ENCODE results near the gene KRT16.
A peak's percentile ranks its signal among the peaks of the same experiment; 100 is the strongest.
"Not testable (repeated sequence)": the region's sequence is repeated elsewhere in the genome, so short reads cannot be mapped to it uniquely, and the experiment has no call there.

KRT16 gene

DNA sequence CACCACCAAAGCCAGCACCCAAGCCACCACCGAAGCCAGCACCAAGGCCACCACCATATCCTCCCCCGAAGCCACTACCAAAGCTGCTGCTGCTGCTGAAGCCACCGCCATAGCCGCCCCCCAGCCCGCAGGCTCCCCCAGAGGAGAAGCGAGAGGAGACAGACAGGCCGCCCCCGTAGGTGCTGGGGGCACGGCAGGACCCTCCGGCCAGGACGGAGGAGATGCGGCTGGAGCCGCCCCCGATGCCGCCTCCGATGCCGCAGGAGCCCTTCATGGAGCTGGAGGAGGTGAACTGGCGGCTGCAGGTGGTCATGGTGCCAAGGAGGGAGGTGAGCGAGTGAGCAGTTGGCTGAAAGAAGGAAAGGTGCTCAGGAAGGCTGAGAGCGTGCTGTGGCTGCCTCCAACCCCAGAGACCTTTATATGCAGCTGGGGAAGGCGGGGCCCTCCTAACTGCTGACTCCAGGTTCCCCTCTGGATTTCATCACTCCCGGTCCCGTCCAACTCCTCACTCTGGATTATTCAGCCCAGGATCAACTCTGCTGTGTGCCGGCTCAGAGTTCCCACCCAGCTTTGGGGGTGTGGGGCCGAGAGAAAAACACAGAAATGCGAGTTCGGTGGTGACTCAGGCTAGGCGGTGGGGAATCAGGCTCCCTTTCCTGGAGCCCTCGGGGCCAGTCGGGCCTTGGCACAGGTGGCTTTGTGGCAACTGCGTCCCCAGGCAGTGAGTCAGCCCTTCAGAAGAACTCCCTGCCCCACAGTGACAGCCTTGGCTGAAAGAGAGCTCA is at the start of gene KRT16:
TSS of gene KRT16 (minus strand) at position 392 of the 785 bp plus-strand sequence. CDS start at position 313, 79 bp downstream.
- not testable (repeated sequence) for DNase-seq

DNA sequence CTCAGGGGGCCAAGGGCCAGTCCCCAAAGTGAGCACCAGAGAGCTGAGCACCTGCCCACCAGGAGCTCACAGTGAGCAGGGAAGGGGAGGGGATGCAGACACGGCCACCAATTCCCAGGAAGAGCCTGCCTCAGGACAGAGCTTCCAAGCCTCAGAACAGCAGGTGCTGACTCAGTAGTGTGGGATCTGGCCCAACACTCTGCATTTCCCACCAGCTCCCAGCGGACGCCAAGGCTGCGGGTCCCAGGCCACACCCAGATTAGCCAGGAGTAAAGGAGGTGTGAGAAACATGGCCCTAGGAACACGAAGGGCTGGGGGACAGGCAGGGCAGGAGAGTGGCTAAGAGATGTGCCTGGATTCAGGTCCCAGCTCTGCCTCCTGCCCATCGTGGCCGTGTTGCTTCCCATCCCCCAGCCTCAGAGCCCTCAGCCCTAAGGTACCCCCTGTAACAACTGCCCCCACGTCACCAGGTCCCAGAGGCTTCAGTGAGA is 47.7 kb upstream of the KRT16 start:
- DNase-seq = no peak

DNA sequence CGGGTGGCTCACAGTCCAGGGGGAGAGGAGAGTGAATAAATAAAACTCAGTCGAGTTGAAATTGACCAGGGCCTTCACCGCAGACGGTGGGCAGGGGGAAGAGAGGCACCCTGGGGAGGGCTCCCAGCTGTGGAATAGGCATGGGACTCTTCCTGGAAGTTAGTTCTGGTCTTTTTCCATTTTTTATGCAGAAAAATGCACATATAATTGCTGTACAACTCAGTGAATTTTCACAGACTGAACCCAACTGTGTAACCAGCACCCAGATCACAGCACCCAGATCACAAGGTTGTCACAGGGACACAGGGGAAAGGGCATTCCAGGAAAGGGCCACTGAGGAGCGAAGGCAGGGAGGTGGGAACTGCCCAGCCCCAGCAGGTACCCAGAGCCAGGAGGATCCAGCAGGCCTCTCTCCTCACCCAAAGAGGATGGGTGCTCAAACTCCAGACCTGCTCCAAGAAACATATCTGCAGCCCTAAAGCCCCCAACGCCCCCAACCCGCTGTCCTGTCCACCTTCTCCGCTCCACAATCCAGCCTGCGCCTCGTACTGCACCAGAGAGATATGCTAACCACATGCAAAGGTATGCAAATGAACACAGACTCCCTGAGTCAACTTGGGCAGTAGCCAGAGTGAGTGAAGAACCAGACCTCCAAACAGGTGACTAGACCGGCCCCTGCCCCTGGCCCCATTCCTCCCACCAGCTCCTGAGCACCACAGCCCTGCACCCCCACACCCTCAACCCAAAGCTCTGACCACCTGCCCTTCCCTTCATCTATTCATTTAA is 47.1 kb upstream of the KRT16 start:
- no peak for DNase-seq

DNA sequence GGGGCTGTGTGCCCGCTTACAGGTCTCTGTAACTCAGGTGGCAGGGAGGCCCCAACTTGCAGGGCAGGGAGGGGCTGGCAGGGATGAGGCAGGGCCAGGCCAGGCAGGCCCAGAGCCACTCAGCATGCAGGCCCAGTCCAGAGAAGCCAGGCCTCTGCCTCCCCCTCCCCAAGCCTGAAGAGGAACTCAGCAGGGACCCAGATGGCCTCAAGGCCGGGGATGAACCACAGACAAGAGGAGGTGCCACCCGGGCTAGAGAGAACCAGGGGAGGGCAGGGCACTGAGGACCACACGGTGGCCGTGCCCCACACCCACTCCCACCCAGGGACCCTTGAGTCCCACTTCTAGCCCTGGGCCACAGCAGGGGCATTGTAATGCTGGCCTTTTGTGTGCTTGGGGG is 46.3 kb upstream of the KRT16 start:
- no peak for DNase-seq

DNA sequence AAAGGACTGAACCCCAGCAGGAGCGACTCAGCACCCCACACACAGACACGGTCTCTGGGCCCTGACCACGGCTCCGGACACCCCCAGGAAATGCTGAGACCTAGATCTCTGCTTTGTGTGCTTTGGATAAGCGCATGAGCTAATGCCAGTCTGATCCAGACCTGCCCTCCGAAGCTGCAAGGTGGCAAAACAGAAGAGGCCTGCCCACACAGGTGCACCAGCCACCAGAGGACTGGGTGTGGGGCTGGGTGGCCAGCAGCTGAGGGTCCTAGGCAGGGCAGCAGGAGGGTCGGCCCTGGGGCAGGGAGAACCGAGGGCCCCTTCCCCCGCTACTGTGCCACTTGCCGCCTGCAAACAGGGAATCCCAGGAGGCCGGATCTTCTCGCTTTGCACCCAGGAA is 45.4 kb upstream of the KRT16 start:
- DNase-seq = no peak

DNA sequence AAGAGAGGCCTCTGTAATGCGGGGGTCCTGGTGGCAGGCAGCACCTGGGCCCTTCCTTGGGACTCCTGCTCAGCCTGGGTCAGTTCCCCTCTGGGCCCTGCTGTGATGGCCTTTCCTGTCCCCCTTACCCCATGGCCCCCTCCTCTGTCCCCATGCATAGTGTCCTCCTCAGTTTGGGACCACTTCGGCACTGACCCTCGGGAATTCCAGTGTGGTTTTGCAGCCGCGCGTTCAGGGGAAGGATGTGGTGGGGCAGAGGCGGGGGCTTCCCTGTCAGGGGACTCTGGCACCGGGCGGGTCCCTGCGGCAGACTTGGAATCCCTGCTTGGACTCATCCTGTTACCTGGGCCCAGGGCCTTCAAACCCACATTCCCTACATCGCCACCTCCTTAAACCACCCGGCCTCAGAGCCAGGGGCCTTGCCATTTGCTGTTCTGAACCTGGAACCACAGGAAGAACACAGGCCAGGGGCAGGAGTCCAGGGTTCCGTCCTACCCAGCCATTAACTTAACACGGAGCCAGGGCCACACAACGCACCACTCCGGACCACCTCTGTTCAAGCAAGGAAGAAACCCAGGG is 44.7 kb upstream of the KRT16 start:
- no peak for DNase-seq

DNA sequence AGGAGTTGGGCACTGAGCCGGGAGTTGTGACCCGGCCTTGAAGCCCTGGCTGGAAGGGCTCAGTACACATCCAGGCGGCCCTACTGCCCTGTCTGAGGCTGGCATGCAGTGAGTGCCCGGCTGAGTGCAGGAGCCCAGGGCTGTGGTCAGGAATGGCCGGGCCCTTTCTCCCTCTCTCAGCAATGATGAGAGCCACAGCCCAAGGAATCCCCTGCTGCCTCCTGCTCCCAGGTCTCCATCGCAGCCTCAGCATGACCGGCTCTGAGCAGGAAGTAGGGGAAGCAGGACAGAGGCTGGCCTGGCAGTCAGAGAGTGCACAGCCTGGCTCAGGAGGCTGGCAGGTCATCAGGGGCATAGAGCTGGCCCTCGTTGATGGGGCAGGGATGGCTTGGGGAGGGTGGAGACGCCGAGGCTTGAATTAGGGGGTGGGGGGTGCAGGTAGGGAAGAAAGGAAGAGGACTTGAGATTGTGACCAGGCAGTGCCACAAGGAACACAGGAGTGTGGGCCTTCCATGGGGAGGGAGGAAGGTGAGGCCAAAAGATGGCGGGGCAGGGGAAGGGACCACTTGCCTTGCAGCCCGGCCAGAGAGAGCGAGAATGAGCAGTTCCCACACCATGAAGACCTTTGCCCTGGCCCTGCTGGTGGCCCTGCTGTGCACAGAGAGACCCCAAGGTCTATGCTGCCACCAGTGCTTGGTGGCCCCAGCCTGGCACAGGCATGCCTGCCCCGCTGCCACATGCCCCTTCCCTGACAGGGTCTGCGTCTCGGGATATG is 43.9 kb upstream of the KRT16 start:
- DNase-seq = no peak

DNA sequence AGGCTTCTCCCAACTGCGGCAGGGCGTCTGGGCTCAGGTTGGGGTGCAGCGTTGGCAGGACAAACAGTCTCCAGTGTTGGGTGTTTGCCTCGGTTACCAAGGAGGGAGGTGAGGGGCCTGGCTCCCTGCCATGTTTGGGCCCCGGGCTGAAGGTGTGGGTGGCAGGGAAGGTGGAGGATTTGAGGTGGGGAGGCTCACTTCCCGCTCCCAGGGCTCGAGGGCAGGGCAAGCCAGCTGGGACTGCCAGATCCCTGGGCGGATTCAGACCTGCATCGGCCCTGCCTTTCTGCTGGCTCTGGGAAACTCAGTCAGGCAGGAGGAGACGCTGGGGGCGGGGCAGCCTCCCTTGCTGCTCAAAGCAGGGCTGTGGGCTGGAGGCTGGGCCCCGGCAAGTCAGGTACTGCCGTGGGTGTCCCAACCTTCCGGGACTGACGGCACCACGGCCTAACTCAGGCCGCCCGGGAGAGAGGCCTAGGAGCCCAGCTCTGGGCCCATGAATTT is 43.1 kb upstream of the KRT16 start:
- DNase-seq = no peak

DNA sequence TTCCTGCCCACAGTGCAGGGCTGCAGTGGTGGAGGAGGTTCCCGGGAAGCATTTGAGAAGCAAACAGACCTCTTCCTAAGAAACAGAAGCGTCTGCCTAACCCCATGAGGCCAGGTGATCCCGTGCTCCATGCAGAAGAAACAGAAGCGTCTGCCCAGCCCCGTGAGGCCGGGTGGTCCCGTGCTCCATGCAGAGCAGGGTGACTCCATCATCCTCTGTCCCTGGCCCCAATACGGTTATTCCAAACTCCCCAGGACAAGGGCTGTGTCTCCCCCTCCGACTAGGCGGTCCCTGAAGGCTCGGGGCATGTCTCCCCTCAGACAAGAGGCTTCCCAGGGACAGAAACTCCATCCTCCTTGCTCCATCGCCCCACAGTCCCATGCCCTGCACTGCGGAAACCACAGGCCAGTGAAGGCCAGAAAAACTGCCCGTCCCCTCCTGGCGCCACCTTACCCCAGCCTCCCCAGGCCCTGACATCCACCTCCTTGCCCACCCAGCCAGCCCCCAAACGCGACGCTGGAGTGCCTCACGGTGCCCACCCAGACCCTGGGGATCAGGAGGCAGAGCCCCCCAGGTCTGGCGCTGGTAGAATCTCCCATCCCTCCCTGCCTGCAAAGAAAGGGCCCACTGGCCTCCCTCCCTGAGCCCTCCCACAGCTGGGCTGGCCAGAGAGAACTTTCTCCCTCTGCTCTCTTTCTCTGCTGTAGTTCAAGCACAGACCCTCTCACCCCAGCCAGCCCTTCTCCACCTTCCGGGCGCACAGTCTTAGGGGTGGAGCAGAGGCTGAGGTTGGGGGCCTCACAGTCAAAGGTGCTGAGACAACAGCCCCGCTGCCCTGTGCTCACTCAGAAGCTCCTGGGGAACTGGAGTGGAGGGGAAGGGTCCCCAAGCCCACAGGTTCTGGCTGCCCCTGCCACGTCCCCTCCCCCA is 42.4 kb upstream of the KRT16 start:
- DNase-seq = no peak

DNA sequence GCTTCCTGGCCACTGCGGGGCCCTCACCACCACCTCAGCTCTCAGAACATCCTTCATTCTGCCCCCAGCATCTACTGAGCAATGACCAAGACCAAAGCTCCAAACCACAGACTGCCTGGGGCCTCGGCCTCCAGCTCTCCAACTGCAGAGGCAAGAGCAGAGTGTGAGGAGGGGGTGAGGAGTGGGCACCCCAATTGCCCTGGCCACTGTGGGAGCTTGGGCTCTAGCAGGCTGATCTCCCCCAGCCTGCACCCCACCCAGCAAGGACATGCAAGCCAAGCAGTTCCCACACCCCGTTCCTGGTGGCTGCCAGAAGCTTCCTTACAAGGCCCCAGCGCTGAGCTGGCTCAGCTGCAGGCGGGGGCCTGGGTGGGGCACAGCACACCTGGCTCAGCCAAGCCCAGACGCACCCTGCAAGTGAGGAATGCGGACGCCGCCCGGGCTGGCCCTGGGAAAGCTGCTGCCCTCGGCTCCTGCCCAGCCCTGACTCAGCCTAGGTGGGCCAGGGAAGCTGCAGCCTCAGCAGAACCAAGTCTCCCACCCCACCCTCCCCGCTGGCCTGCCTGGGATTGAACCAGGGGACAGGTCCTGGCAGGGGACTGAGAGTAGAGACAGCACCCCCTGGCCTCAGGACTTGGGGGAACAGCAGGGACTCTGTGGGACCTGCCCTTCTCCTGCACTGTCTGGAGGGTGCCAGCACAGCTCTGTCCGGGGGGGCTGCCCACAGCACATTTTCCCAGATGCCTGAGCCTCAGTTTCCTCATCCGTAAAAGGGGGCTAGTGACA is 41.5 kb upstream of the KRT16 start:
- DNase-seq = no peak

DNA sequence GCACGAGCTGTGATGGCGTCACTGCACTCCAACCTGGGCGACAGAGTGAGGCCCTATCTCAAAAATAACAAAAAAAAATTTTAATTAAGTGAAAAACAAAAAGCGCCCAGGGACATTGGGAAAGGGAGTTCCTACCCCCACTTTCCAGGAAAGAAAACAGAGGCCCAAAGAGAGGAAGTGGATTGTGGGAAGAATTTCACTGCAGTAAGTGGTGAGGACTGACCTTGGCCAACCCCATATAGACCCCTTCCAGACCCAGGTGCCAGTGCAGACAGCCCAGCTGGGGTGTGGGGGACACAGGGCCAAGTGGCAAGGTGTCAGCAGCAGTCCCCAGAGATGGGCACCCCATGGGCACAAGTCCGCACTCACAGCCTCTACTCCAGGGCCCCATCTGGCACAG is 40.9 kb upstream of the KRT16 start:
- no peak for DNase-seq

DNA sequence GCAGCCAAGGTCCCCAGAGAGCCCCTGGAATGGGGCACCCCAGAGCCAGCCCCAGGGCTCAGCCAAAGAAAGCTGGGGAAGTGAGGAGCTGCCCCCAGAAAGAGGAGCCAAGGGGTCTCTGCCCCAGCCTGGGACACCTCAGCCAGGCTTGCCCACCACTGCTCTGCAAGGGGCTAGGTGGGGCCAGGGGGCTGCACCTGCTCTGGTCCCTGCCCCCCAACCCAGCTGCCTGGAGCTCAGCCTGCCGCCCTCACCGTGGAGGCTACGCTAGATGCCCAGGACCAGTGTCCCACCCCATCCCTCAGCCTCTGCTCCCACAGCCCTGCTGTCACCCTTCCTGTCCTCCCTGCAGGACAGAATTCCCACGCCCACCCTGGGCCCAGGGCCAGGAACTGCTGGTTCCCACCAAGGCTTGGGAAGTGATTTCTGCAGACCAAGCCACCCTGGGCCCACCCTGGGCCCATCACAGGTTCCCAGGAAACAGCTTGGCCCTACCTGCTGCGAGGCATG is 39.9 kb upstream of the KRT16 start:
- DNase-seq = no peak

DNA sequence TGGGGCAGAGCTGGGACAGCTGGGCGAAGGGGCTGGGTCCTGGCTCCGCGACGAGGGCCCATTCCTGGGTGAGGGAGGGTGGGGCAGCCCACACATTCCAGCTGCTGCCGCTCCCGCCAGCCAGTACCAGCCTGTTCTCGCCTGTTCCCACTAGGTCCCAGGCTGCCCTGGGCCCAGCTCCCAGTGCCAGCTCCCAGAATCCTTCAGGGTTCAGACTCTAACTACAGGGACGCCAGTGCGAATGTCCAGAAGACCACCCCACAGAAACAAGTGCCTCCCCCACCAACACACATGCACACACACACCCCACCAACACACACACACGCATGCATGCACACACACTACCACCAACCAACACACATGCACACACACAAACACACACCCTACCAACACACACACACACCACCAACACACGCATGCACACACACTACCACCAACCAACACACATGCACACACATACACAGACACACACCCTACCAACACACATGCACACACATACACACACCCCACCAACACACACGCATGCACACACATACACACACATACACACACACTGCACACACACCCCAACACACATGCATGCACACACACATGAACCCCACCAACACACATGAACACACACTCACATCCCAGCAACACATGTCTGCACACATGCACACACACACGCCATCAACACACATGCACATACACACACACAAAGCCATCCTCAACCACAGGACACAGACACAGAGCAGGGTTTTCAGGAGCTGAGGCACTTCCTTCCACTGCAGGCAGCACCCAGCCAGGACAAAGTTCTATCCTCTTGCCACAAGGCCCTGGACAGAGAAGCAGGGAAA is 39.3 kb upstream of the KRT16 start:
- DNase-seq = no peak

DNA sequence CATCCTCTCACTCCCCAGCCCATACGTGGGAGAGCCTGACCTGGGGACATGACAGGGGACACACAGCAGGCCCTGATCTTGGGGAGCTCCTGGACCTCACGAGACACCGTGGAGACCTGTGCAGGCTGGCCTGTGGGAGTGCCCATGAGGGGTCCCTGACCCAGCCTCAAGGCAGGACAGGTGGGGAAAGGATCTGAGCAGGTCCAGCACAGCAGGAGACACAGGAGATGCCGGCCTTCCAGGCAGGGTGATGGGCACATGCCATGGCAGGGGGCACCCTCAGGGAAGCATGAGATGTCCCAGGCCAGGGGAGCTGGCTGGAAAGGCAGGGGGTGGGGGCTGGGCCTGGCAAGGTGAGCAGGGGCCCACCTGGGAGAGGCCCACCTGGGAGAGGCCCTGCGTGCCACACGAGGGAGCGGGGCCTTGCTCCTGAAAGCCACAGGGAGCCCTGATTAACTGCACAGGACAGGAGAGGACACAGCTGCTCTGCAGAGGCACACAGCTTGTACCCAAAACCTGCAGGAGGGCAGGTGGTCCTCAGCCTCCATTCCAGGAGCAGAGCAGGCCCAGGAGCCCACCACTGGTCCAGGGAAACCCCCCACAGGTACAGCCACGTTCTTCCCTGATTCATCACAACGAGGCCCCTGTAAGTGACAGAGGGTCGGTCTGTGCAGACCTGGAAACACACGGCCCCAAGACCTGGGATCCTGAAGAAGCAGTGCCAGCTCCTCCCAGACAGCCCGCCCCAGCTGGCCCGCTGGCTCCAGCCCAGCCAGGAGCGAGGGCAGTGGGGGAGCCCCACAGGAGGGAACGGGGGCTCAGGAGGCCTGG is 38.4 kb upstream of the KRT16 start:
- no peak for DNase-seq

DNA sequence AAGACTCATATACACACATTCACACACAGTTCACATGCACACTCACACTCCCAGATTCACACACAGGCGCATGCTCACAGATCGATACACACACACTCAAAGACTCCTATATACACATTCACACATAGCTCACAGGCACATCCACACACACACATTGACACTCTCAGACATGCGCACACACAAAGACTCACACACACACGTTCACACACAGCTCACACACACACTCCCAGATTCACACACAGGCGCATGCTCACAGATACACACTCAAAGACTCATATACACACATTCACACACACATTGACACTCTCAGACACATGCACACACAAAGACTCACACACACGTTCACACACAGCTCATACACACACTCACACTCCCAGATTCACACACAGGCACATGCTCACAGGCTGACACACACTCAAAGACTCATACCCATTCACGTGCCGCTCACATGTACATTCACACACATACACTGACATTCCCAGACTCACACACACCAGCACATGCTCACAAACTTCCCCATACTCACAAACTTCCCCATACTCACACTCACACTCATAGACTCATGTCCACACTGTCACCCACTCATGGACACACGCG is 37.5 kb upstream of the KRT16 start:
- no peak for DNase-seq

DNA sequence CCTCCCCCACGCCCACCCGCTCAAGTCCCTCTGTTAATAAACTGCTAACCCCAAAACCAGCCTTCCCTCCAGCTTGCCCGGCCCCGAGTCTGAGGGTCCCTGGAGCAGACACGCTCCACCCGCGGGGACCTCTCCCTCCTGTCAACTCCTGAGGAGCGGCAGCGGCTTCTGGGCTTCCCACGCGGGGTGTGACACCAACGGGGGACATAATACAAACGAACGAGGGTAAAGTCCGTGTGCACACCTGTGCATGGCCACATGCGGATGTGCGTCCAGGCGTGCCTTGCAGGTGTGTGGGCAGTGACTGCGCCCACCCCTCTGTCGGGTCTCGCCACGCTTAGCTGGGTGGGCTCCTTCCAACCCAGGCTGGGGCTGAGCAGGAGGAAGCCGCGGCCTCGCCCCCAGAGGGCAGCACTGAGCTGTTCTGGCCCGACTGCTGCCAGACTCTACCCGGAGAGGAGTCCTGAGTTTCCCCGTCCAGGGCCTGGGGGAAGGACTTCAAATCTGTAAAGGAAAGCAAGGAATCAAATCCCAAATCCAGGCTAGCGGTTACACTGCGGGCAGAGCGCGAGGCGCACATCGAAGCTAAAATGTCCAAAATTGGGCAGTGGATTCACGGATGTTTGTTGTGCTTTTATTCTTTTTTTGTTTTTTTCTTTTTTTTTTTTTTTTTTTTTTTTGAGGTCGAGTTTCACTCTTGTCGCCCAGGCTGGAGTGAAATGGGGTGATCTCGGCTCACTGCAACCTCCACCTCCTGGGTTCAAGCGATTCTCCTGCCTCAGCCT is 36.0 kb upstream of the KRT16 start:
- DNase-seq = peak; percentile 86

DNA sequence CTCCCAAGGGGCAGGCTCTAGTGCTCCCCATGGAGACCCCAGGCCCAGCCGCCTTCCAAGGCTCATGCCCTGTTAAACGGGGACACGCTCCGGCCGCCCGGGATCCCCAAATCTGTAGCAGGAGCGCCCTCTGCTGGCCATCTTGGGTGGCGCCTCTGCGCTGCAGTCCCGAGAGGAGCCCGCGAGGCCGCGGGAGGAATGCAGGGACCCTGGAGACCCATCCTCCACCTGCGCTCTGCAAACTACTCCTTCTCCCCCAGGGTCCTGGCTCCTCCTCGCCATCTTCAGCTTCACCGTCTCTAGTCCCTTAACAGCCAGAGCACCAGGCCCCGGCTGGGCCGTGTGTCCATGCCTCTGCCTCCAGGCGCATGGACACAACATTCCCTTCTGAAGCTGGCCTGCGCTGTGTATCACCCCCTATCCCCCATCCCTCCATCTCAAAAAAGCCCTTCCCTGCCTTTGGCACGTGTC is 35.4 kb upstream of the KRT16 start:
- DNase-seq = peak; percentile 89

Measured in activated naive CD4-positive, alpha-beta T cell treated with anti-CD3 and anti-CD28 coated beads, Interleukin-2, amount 50 U/mL, for 16 hours (primary cell).